ENCODE measurements around the gene ZNF784.
A peak's percentile ranks its signal among the peaks of the same experiment; 100 is the strongest.

Gene ZNF784

DNA sequence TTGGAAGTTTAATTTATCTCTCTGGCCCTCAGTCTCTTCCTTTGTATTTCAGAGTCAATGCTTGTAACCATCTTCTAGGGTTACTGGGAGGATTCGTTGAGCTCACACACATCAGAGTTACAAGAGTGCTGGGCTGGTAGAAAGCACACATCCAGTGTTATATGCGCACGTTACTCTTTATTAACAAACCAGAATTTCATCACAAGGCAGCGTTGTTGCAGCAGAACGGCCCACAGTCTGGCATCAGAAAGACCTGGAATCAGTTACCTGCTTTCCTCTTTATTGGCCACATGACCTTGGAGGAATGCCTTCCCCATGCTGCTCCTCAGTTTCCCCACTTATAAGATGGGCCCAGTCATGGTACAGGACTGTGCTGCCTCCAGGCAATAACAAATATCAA is 15.0 kb downstream of the ZNF784 start:
- TF ChIP-seq, protein P1, sequence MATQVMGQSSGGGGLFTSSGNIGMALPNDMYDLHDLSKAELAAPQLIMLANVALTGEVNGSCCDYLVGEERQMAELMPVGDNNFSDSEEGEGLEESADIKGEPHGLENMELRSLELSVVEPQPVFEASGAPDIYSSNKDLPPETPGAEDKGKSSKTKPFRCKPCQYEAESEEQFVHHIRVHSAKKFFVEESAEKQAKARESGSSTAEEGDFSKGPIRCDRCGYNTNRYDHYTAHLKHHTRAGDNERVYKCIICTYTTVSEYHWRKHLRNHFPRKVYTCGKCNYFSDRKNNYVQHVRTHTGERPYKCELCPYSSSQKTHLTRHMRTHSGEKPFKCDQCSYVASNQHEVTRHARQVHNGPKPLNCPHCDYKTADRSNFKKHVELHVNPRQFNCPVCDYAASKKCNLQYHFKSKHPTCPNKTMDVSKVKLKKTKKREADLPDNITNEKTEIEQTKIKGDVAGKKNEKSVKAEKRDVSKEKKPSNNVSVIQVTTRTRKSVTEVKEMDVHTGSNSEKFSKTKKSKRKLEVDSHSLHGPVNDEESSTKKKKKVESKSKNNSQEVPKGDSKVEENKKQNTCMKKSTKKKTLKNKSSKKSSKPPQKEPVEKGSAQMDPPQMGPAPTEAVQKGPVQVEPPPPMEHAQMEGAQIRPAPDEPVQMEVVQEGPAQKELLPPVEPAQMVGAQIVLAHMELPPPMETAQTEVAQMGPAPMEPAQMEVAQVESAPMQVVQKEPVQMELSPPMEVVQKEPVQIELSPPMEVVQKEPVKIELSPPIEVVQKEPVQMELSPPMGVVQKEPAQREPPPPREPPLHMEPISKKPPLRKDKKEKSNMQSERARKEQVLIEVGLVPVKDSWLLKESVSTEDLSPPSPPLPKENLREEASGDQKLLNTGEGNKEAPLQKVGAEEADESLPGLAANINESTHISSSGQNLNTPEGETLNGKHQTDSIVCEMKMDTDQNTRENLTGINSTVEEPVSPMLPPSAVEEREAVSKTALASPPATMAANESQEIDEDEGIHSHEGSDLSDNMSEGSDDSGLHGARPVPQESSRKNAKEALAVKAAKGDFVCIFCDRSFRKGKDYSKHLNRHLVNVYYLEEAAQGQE (IDR thresholded peaks at IDR 0.05; ENCODE audit: insufficient replicate concordance, low read depth) = no peak
- TF ChIP-seq SPI1 (IDR thresholded peaks at IDR 0.05; ENCODE audit: borderline replicate concordance, low read depth) = no peak
- TF ChIP-seq GABPA (IDR thresholded peaks at IDR 0.05; ENCODE audit: low read depth) = no peak
- no peak for TF ChIP-seq POLR2AphosphoS5 (IDR thresholded peaks at IDR 0.05; ENCODE audit: low read depth)
- TF ChIP-seq, protein P2, sequence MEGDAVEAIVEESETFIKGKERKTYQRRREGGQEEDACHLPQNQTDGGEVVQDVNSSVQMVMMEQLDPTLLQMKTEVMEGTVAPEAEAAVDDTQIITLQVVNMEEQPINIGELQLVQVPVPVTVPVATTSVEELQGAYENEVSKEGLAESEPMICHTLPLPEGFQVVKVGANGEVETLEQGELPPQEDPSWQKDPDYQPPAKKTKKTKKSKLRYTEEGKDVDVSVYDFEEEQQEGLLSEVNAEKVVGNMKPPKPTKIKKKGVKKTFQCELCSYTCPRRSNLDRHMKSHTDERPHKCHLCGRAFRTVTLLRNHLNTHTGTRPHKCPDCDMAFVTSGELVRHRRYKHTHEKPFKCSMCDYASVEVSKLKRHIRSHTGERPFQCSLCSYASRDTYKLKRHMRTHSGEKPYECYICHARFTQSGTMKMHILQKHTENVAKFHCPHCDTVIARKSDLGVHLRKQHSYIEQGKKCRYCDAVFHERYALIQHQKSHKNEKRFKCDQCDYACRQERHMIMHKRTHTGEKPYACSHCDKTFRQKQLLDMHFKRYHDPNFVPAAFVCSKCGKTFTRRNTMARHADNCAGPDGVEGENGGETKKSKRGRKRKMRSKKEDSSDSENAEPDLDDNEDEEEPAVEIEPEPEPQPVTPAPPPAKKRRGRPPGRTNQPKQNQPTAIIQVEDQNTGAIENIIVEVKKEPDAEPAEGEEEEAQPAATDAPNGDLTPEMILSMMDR (IDR thresholded peaks at IDR 0.05; ENCODE audit: insufficient read depth, low read length) = no peak
- peak overlapping the region; percentile 45 for H3K27ac ChIP-seq (replicated peaks)
- peak in 1 of 2 experiments; percentile 57 for DNase-seq (ENCODE audit: low read depth in 1 of 2, low spot score in 1 of 2)

DNA sequence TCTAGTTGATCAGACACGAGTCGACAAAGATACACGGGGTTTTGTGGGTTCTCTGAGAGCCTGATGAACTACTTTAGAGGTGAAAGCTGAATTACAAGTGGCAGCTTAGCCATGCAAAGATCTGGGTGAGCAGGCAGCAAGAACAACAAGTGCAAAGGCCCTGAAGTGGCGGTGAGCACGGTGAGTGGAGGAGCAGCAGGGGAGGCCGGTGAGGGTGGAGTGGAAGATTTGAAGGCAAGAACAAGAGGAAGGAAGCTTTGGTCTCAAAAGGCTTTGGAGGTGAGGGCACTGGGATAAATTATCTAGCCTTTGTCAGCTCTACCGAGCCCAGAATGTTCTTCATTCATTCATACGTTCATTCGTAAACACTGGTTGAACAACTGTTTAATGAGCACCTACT is 17.5 kb downstream of the ZNF784 start:
- TF ChIP-seq, protein P1 (IDR thresholded peaks at IDR 0.05; ENCODE audit: insufficient replicate concordance, low read depth) = no peak
- no peaks in the 10 kb centered on the region for H3K27me3 ChIP-seq (ENCODE audit: insufficient read depth, poor library complexity, severe bottlenecking)
- no peak for DNase-seq (ENCODE audit: low read depth in 1 of 2, low spot score in 1 of 2)
- H3K4me3 ChIP-seq (replicated peaks; ENCODE audit: insufficient read depth, low read length) = peak overlapping the region; percentile 88
- peak overlapping the region; percentile 87 for H3K27ac ChIP-seq (replicated peaks)

More for the DNA sequence above, 15.0 kb downstream of the ZNF784 start:
- Histone ChIP-seq H3K27me3 (ENCODE audit: insufficient read depth, poor library complexity, severe bottlenecking) (no peaks in the 10 kb centered on the region), H3K4me3 (replicated peaks; ENCODE audit: insufficient read depth, low read length) (no peak overlapping the region)

DNA sequence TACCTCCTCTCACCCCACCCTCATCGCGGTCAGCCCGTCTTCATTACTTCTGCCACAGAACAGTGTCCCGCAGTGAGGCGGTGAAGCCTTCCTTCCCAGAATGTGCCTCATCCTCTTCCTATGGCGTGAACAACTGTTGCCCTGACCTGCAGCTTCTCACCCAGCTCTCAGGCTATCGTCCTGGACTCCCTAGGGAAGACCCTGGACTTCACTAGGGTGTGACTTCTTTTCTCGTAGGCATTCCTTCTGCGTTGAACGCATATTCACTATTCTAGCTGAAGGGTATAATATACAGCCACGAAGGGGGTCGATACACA is 17.9 kb downstream of the ZNF784 start:
- no peak for DNase-seq (ENCODE audit: low read depth in 1 of 2, low spot score in 1 of 2)
- peak overlapping the region; percentile 87 for H3K27ac ChIP-seq (replicated peaks)
- H3K4me3 ChIP-seq (replicated peaks; ENCODE audit: insufficient read depth, low read length) = peak overlapping the region; percentile 88
- TF ChIP-seq GABPA (IDR thresholded peaks at IDR 0.05; ENCODE audit: low read depth) = no peak
- TF ChIP-seq, protein P1 (IDR thresholded peaks at IDR 0.05; ENCODE audit: insufficient replicate concordance, low read depth) = no peak
- TF ChIP-seq SPI1 (IDR thresholded peaks at IDR 0.05; ENCODE audit: borderline replicate concordance, low read depth) = no peak
- TF ChIP-seq POLR2AphosphoS5 (IDR thresholded peaks at IDR 0.05; ENCODE audit: low read depth) = no peak
- TF ChIP-seq, protein P2 (IDR thresholded peaks at IDR 0.05; ENCODE audit: insufficient read depth, low read length) = no peak
- no peaks in the 10 kb centered on the region for H3K27me3 ChIP-seq (ENCODE audit: insufficient read depth, poor library complexity, severe bottlenecking)

All from HL-60 (cell line).